Kasumi-1 (cell line): ENCODE results near the gene FANCL.
"Not testable (repeated sequence)": the region's sequence is repeated elsewhere in the genome, so short reads cannot be mapped to it uniquely, and the experiment has no call there.

Source experiments
- DNase-seq, 2 experiments: peaks; one replicate each; lab custom pipeline; 2025; lab: John Stamatoyannopoulos, UW

The FANCL gene

GRCh38 chr2:58206785-58207184 is 34.3 kb downstream of the FANCL start:
- DNase-seq = no peak

DNA sequence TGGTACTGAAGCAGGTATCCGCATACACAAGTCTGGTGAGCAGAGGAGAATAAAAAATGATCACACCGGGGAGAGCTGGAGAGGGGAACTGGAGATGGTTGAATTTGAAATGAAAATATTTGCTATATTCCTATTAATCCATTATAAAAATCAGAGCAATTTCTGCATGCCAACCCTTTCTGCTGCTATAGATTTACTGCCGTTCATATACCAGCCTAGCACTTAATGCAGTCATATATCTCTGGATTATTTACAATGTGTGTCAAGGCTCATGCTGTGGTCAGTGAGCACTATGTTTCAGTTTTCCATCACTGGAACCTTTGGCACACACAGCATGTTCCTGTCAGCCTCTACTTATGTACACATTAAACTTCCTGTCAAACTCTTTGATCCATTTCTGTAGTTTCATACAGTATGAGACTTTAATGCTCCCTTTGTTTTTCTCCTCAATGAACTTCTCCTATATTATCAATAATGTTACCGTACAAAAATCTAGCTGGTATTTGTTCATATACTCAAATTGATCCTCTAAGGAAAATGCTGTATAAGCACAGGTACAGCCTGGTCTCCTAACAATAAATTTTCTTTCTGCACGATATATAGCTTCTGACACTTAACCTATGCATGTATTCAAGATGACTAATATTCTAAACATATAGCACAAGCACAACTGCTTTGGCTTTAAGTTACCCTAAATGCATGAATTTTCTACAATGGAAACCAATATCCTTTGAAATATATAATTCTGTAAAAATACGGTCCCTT is 36.7 kb downstream of the FANCL start:
- DNase-seq = no peak

DNA sequence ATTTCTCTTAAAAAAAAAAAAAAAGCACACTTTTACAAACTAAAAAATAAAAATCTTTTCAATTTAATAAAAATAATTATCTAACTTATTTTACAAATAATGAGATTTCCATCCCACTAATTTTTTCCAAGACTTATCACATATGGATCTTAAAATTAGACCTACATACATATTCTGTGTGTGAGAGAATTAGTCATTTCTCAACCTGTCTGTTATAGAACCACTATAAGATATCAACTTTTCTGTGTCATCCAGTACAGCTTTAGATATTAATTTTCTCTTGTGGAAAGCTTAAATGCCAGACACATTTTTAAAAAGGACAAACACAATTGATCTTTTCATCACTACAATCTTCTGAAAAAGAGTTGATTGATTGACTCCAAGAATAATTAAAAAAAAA is 38.1 kb downstream of the FANCL start:
- no peak for DNase-seq

DNA sequence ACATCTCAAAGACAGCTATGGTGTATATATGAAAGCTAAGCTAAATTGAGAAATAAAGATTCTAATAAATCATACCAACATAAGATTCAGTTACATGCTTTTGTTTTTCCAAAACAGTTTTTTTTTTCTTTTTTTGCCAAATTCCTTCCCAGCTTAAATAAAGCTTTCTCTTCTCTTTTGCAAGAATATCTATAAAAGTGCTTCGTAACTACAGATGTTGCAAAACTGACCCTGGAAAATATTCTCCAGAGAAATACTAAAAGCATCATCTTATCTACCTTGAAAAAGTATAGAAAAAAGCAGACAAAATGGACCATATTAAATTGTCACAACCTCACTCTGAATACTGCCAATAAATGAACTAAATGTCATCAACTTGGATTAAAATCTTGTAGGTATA is 38.7 kb downstream of the FANCL start:
- DNase-seq = no peak

GRCh38 chr2:58197894-58198293 is 43.2 kb downstream of the FANCL start:
- DNase-seq = no peak

DNA sequence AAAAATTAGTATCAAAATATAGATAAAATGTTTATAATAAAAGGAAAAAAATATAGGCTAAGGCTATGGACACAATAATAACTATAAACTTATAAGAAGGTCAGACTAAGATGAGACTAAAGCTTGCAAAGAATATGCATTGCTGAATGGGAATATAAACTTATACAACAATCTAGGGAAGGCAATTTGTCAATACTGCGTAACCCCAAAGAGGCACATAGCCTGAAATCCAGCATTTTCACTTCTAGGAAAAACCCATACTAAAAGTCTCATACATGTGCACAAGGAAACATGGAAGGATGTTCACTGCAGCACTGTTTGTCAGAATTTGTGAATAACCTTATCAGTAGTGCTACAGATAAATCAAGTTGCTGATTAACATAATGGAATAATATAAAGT is 45.5 kb downstream of the FANCL start:
- no peak for DNase-seq

DNA sequence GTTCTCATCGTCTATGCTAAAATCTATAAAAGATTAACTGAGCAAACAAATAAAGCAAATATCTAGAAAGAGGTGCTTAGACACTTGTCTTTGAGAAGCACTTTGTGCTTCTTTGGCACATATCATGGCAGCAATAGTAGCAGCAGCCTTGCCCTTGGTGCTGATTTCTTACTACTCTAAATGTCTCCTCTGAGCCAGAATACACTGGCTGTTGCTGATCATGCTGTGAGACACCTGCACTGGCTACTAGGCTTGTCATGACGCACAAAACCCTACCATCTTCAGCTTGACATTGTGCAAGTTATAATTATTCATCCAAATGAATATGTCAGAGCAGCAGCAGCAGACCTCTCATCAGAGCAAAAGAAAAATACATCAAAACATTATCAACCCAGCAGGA is 46.7 kb downstream of the FANCL start:
- no peak for DNase-seq

GRCh38 chr2:58187022-58187421 is 54.1 kb downstream of the FANCL start:
- not testable (repeated sequence) for DNase-seq

- DNase-seq = no peak
Measured at GRCh38 chr2:58186501-58186900, 54.6 kb downstream of the FANCL start.

GRCh38 chr2:58182527-58182926 is 58.6 kb downstream of the FANCL start:
- no peak for DNase-seq

GRCh38 chr2:58180635-58181034 is 60.5 kb downstream of the FANCL start:
- DNase-seq = no peak

- DNase-seq = not testable (repeated sequence)
Measured at GRCh38 chr2:58180175-58180574, 61.0 kb downstream of the FANCL start.

- not testable (repeated sequence) for DNase-seq
Measured at GRCh38 chr2:58177187-58177586, 63.9 kb downstream of the FANCL start.

- not testable (repeated sequence) for DNase-seq
Measured at GRCh38 chr2:58171831-58172230, 69.3 kb downstream of the FANCL start.

- DNase-seq = not testable (repeated sequence)
Measured at GRCh38 chr2:58170334-58170933, 70.7 kb downstream of the FANCL start.

- not testable (repeated sequence) for DNase-seq
Measured at GRCh38 chr2:58169845-58170244, 71.3 kb downstream of the FANCL start.

DNA sequence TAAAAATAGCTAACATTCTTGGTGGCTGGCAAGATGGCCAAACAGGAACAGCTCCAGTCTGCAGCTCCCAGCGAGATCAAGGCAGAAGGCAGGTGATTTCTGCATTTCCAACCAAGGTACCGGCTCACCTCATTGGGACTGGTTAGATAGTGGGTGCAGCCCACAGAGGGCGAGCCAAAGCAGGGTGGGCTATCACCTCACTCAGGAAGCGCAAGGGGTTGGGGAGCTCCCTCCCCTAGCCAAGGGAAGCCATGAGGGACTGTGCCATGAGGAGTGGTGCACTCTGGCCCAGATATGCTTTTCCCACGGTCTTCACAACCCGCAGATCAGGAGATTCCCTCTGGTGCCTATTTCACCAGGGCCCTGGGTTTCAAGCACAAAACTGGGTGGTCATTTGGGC is 73.0 kb downstream of the FANCL start:
- not testable (repeated sequence) for DNase-seq

DNA sequence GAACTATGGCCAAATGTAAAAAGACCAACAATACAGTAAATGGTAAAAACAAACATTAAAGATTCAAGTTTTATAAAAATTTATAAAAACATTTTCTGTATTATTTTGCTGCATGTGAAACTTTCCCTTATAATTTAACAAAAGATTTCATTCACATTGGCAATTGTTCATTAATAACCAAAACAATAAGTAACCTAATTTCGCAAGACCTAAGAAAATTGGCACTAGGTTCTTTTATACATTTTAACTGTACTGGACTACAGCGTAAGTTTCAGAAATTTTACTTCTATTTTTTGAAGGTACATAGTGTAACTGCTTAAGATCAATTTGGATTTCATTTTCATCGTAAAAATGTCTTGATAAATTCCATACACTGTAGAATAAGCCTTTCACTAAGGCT is 77.2 kb downstream of the FANCL start:
- DNase-seq = no peak

DNA sequence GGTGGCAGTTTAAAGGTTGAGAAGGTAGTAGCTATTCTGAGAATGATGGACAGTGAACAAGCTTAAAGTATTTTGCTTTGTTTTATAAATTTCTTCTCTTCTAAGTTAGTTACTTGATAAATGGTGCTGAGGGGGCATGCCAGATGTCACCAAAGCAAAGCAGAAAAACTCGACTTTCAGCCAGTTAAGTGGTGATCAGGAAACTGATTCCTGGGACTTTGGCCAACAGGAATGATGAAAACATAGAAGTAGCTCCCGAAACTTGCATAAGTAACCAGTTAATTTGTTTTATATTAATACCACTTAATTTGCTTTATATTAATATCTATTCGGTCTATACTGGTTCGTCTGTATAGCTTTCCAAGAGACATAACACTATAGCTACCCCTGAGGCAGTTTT is 82.6 kb downstream of the FANCL start:
- no peak for DNase-seq

DNA sequence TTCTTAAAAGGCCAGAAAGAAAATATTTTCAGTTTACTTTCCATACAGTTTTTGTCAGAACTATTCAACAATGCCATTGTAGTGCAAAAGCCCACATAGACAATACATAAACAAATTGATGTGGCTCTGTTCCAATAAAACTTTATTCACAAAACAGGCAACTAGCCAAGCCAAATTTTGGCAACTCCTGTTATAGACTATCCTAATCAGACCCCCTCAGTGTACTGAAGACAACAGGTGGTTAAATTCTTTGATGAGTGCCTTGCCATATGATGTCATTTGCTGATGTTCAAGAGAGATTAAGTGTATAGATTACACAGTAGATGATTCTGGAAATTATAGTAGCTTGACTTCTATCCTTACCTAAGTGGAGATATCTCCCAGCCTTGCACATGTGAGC is 83.4 kb downstream of the FANCL start:
- DNase-seq = no peak

DNA sequence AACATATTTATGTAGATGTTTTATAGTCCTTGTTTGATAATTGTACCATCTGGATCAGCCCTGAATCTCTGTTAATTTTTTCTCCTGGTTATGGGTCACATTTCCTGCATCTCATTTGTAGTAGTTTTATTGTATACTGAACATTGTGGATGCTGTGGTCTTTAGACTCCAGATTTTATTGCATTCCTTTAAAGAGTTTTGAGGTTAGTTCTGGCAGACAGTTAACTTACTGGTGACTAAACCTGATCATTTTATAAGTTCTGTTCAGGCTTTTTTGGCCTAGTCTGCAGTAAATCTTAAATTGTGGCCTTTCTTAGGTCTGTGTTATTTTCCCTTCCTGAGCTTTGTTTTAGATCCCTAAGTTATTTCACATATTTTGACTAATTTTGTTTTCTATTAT is 84.3 kb downstream of the FANCL start:
- no peak for DNase-seq

DNA sequence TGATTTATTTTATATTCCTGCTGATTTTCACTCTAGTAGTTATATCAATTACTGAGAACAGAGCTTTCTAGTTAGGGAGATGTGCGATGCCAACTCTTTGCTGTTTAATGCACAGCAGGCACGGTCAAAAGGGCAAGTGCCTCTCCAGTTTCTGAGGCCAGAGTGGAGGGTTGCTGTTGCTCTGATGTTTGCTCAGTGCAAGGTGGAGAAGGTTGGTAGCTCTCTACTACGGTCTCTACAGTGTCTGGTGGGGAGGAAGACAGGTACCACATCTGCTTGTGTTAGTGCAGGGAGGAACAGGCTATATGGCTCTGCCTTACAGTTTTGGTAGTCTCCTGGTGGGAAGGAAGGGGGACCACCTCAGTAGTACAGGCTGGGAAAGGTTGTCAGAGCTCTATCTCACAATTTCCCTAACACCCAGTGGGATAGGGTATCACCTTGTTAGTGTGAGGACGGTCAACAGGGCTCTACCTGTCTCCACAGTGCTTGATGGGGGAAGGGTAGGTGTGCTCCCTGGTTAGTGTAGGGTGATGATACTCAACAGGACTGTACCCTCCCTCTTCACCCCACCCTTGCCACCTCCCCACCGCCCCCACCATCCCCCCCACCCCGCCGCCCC is 85.9 kb downstream of the FANCL start:
- DNase-seq = no peak

- no peak for DNase-seq
Measured at GRCh38 chr2:58146707-58147106, 94.4 kb downstream of the FANCL start.
